SKM-1 (cell line): ENCODE data around the gene TSNAXIP1.
"Not testable (repeated sequence)": the region's sequence is repeated elsewhere in the genome, so short reads cannot be mapped to it uniquely, and the experiment has no call there.

ENCODE experiments used
- DNase-seq: peaks from one replicate; lab custom pipeline; 2025; ENCODE audit not compliant: unreplicated experiment; lab: John Stamatoyannopoulos, UW

TSNAXIP1 gene

GRCh38 chr16:67833030-67833414 lies 26.3 kb downstream of the TSNAXIP1 start:
- DNase-seq, result no peak

- DNase-seq, result peak; percentile 82
Measured at GRCh38 chr16:67833415-67834241, 26.9 kb downstream of the TSNAXIP1 start.

GRCh38 chr16:67834242-67834614 lies 27.5 kb downstream of the TSNAXIP1 start:
- DNase-seq, result no peak

- DNase-seq, result not testable (repeated sequence)
Measured at GRCh38 chr16:67837190-67837589, 30.5 kb downstream of the TSNAXIP1 start.

- DNase-seq, result no peak
Measured at GRCh38 chr16:67837811-67838210, 31.1 kb downstream of the TSNAXIP1 start.

GRCh38 chr16:67841198-67841815 lies 34.6 kb downstream of the TSNAXIP1 start:
- DNase-seq, result no peak

- peak; percentile 92 for DNase-seq
Measured at GRCh38 chr16:67841816-67842508, 35.3 kb downstream of the TSNAXIP1 start, which contains the start of gene THAP11. Gene THAP11, plus strand, starts transcription at chr16:67842320. Its CDS starts 235 bp downstream, at chr16:67842555.

GRCh38 chr16:67842509-67843342 lies 36.0 kb downstream of the TSNAXIP1 start:
- no peak for DNase-seq

- no peak for DNase-seq
Measured at GRCh38 chr16:67843343-67843765, 36.7 kb downstream of the TSNAXIP1 start.

- DNase-seq, result no peak
Measured at GRCh38 chr16:67844497-67844896, 37.8 kb downstream of the TSNAXIP1 start.

GRCh38 chr16:67845291-67846062 lies 38.8 kb downstream of the TSNAXIP1 start:
- DNase-seq, result no peak

GRCh38 chr16:67846063-67846319 lies 39.3 kb downstream of the TSNAXIP1 start:
- no peak for DNase-seq

GRCh38 chr16:67846320-67847063 lies 39.8 kb downstream of the TSNAXIP1 start, which contains the start of gene NUTF2:
Gene NUTF2, plus strand, starts transcription at chr16:67846933. Its CDS starts 18,198 bp downstream, at chr16:67865131.
- DNase-seq, result peak; percentile 94

GRCh38 chr16:67847064-67847861 lies 40.6 kb downstream of the TSNAXIP1 start, which contains the start of gene CENPT:
Gene CENPT, minus strand, starts transcription at chr16:67847693. Its CDS starts 13,834 bp downstream, at chr16:67833859.
- DNase-seq, result no peak

- DNase-seq, result no peak
Measured at GRCh38 chr16:67848118-67848517, 41.4 kb downstream of the TSNAXIP1 start.

GRCh38 chr16:67853670-67854069 lies 47.0 kb downstream of the TSNAXIP1 start:
- no peak for DNase-seq

- DNase-seq, result no peak
Measured at GRCh38 chr16:67855789-67856188, 49.1 kb downstream of the TSNAXIP1 start.

GRCh38 chr16:67856927-67857546 lies 50.3 kb downstream of the TSNAXIP1 start:
- DNase-seq, result no peak
